Neural cell (in vitro differentiated cells): Measurements from ENCODE around the gene RHEBL1.

ENCODE experiments used
- EZH2 ChIP-seq: fragments of 200-600, 300-800 bp; shearing (Covaris generic), sonication (generic); IDR thresholded peaks from 2 replicates; pipeline ENCODE4 v1.6.1; 2014; ENCODE audit warnings: antibody characterized with exemption, low read length, borderline replicate concordance, mild to moderate bottlenecking; ENCODE audit not compliant: insufficient read depth, poor library complexity, severe bottlenecking
- MXI1 ChIP-seq: fragments of 450-650 bp; conservative IDR thresholded peaks from 2 replicates; pipeline ENCODE4 v1.6.1; 2014; ENCODE audit warnings: antibody characterized with exemption, mild to moderate bottlenecking; ENCODE audit not compliant: poor library complexity, severe bottlenecking
- TAF1 ChIP-seq: IDR thresholded peaks from 2 replicates; pipeline ENCODE4 v1.6.1; 2012; ENCODE audit warnings: low read depth
- TF ChIP-seq, protein P1 (sequence below): fragments of 450-650 bp; IDR thresholded peaks from 2 replicates; pipeline ENCODE4 v1.5.1; 2014; ENCODE audit warnings: antibody characterized with exemption, mild to moderate bottlenecking, moderate library complexity; ENCODE audit not compliant: poor library complexity, severe bottlenecking

DNA sequence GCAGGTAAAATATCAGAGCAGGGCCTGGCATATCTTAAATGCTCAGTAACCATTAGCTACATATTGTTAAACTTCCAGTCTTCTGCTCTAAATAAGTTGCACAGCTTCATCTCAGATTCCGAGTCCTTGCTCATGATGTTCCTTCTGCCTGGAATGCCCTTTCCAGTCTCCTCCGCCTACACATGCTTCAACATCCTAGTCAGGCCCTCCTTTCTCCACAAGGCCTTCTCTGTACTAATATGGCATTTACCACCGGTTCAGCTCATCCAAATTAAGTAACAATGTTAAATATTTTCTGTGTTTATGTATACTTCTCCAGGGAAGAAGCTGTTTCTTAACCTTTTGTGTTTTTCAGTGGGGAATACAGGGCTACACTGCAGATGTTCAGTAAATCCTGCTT is 16.3 kb upstream of the RHEBL1 start:
- TF ChIP-seq, protein P1, sequence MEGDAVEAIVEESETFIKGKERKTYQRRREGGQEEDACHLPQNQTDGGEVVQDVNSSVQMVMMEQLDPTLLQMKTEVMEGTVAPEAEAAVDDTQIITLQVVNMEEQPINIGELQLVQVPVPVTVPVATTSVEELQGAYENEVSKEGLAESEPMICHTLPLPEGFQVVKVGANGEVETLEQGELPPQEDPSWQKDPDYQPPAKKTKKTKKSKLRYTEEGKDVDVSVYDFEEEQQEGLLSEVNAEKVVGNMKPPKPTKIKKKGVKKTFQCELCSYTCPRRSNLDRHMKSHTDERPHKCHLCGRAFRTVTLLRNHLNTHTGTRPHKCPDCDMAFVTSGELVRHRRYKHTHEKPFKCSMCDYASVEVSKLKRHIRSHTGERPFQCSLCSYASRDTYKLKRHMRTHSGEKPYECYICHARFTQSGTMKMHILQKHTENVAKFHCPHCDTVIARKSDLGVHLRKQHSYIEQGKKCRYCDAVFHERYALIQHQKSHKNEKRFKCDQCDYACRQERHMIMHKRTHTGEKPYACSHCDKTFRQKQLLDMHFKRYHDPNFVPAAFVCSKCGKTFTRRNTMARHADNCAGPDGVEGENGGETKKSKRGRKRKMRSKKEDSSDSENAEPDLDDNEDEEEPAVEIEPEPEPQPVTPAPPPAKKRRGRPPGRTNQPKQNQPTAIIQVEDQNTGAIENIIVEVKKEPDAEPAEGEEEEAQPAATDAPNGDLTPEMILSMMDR = no peak
- TF ChIP-seq EZH2 (no peak), TAF1 (no peak), MXI1 (no peak)
